Measurements from ENCODE around the gene PKP1.
A peak's percentile ranks its signal among the peaks of the same experiment; 100 is the strongest.

DNA sequence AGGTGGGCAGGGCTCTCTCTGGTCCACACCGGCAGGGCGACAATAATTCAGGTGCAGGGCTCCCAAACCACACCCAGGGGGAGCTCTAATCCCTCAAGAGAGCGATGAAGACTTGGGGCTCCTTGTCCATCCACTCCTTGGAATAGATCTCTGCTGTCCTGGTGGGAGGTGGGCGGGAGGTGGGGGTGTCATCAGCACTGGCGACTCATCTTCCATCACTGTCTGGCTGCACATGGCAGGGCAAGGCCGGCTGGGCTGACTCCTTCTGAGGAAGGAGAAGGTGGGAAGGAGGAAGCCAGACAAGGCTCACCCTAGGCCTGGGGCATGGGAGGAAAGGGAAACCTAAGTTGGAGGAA, 64.9 kb downstream of the PKP1 start:
- TF ChIP-seq CTCF (IDR thresholded peaks at IDR 0.05; ENCODE audit: low read length) (peak; percentile 68), EZH2phosphoT487 (IDR thresholded peaks at IDR 0.05; ENCODE audit: low read length) (no peak), EZH2 (optimal IDR thresholded peaks at IDR 0.05; ENCODE audit: low read depth, low read length) (no peak)

All from MM.1S (cell line).